Gastrocnemius medialis (tissue), 4 donors: ENCODE measurements around the gene MSL1.

Experiments used
- POLR2A ChIP-seq, 2 donors: fragments of 450-650 bp; IDR thresholded peaks; one replicate each; pipeline ENCODE4 v1.6.1; 2017; ENCODE audit warnings: antibody characterized with exemption in 2 of 2, mild to moderate bottlenecking in 2 of 2, moderate library complexity in 2 of 2
- TF ChIP-seq, protein P1 (sequence below), 5 experiments: fragments of 450-650 bp in 3 of 5; fragments of 200-600 bp in 2 of 5; sonication (generic) in 2 of 5; IDR thresholded peaks in 4 of 5; conservative IDR thresholded peaks in 1 of 5; 1 replicate in 4 of 5; 2 replicates in 1 of 5; pipeline ENCODE4 v1.5.1; 2016 to 2019; ENCODE audit warnings: antibody characterized with exemption in 5 of 5, mild to moderate bottlenecking in 3 of 5, moderate library complexity in 3 of 5

DNA sequence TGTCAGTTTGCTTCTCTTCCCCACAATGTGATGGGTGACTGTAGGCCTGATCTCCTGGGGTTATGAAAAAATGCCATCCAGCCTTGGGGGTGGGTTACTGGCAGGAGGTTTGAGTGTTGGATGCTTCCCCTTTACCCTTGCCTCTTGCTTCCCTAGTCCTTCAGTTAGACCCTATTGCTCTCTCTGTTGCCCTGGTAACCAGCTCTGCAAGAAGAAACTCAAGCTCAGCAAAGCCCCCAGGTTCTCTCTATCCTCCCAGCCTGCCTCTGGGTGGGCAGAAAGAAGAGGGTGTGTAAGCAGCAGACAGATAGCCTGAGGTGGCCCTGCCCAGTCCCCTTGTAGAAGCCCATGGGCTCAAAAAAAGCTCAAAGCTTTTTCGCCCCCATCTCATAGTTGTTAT is 52.7 kb downstream of the MSL1 start:
- TF ChIP-seq, protein P1, sequence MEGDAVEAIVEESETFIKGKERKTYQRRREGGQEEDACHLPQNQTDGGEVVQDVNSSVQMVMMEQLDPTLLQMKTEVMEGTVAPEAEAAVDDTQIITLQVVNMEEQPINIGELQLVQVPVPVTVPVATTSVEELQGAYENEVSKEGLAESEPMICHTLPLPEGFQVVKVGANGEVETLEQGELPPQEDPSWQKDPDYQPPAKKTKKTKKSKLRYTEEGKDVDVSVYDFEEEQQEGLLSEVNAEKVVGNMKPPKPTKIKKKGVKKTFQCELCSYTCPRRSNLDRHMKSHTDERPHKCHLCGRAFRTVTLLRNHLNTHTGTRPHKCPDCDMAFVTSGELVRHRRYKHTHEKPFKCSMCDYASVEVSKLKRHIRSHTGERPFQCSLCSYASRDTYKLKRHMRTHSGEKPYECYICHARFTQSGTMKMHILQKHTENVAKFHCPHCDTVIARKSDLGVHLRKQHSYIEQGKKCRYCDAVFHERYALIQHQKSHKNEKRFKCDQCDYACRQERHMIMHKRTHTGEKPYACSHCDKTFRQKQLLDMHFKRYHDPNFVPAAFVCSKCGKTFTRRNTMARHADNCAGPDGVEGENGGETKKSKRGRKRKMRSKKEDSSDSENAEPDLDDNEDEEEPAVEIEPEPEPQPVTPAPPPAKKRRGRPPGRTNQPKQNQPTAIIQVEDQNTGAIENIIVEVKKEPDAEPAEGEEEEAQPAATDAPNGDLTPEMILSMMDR (IDR thresholded peaks at IDR 0.05 in 4 of 5, conservative IDR thresholded peaks at IDR 0.05 in 1 of 5): no peak
- no peak for TF ChIP-seq POLR2A (IDR thresholded peaks at IDR 0.05)
